NCI-H146 (cell line): ENCODE measurements around the gene RBM8A.

ENCODE experiments used
- DNase-seq: peaks from one replicate; lab custom pipeline; 2025; lab: John Stamatoyannopoulos, UW

The RBM8A gene

GRCh38 chr1:145918144-145918991, 8.9 kb downstream of the RBM8A start, which contains the start of gene PEX11B:
PEX11B (minus strand) TSS chr1:145918717; CDS start chr1:145918688, 29 bp downstream.
- peak; percentile 90 for DNase-seq

- no peak for DNase-seq
Measured at GRCh38 chr1:145917595-145917994, 9.7 kb downstream of the RBM8A start.

- DNase-seq, result no peak
Measured at GRCh38 chr1:145916745-145917144, 10.5 kb downstream of the RBM8A start.

- DNase-seq, result no peak
Measured at GRCh38 chr1:145912128-145912641, 15.1 kb downstream of the RBM8A start.

GRCh38 chr1:145908653-145909052, 18.6 kb downstream of the RBM8A start:
- DNase-seq, result no peak

GRCh38 chr1:145906954-145907753, 20.1 kb downstream of the RBM8A start:
- DNase-seq, result no peak

GRCh38 chr1:145901312-145902021, 25.8 kb downstream of the RBM8A start:
- no peak for DNase-seq

GRCh38 chr1:145898756-145899155, 28.5 kb downstream of the RBM8A start:
- DNase-seq, result no peak

GRCh38 chr1:145897969-145898368, 29.3 kb downstream of the RBM8A start:
- no peak for DNase-seq

GRCh38 chr1:145895471-145895870, 31.8 kb downstream of the RBM8A start:
- no peak for DNase-seq

GRCh38 chr1:145893306-145894055, 33.8 kb downstream of the RBM8A start:
- no peak for DNase-seq

- DNase-seq, result no peak
Measured at GRCh38 chr1:145892486-145893087, 34.7 kb downstream of the RBM8A start.

GRCh38 chr1:145891587-145892485, 35.4 kb downstream of the RBM8A start:
- peak; percentile 98 for DNase-seq

- peak; percentile 56 for DNase-seq
Measured at GRCh38 chr1:145891143-145891542, 36.1 kb downstream of the RBM8A start.

- DNase-seq, result peak; percentile 58
Measured at GRCh38 chr1:145889722-145890121, 37.6 kb downstream of the RBM8A start.

GRCh38 chr1:145887631-145888030, 39.7 kb downstream of the RBM8A start:
- no peak for DNase-seq

GRCh38 chr1:145886816-145887215, 40.5 kb downstream of the RBM8A start:
- DNase-seq, result no peak

GRCh38 chr1:145886390-145886789, 40.9 kb downstream of the RBM8A start:
- DNase-seq, result no peak

- DNase-seq, result peak; percentile 90
Measured at GRCh38 chr1:145885738-145886287, 41.5 kb downstream of the RBM8A start, which contains the start of gene ANKRD35. ANKRD35 (minus strand) TSS chr1:145885866; CDS start chr1:145885758, 108 bp downstream.
